K562 (cell line): ENCODE results near the gene VPS37D. TPM values are rescaled to one million over a fixed set of nuclear protein-coding genes. Genes with fewer than 3 reads are reported as not detected.
A peak's percentile ranks its signal among the peaks of the same experiment; 100 is the strongest.

ENCODE experiments used
- ATAC-seq: fragments of 200-7000 bp; cut with Tn5 transposase; 3 replicates; pipeline ENCODE4 v1.9.1; 2020; ENCODE audit warnings: moderate library complexity
- BruUV-seq: library from RNA; stranded (reverse); fragments of 400-500 nt; replicated peaks from 2 replicates; lab custom pipeline; 2021; lab: Mats Ljungman, UMichigan
- CTCF ChIA-PET: fragments of 300-600 bp; formaldehyde crosslinking; extraction: SDS; loops from one replicate; lab custom pipeline; 2021; ENCODE audit warnings: low intra/inter-chr PET ratio; lab: Yijun Ruan, JAX
- POLR2A ChIA-PET: fragments of 300-600, 350-650 bp; sonication (Branson Sonifier 250); formaldehyde crosslinking; extraction: SDS; loops from one replicate; lab custom pipeline; 2021; ENCODE audit warnings: antibody characterized with exemption, inconsistent platforms; lab: Yijun Ruan, JAX
- DNase-seq, 4 experiments: peaks; one replicate each; pipeline versions ENCODE4 v3.0.0 to v3.0.0-alpha.2; 2011 to 2018; ENCODE audit warnings: low spot score in 3 of 4, mixed read lengths in 3 of 4; ENCODE audit errors: extremely low read depth in 1 of 4
- FAIRE-seq: peaks from 2 replicates; lab custom pipeline; 2011; peaks lifted over from hg19 to GRCh38; lab: Jason Lieb, UNC
- H2AFZ ChIP-seq: 2 replicates; pipeline ENCODE4 v1.6.0; 2011; ENCODE audit warnings: low read depth, low read length, control low read depth, inconsistent platforms
- H3K27ac ChIP-seq: fragments of 200-600 bp; 3 replicates; pipeline ENCODE4 v1.8.0; 2011; ENCODE audit warnings: low read depth, mild to moderate bottlenecking, control low read depth, inconsistent platforms, low read length, moderate library complexity, mixed read lengths; ENCODE audit errors: extremely low read depth
- H3K27me3 ChIP-seq, 2 experiments: fragments of 300-600 bp in 1 of 2; 2 replicates in 1 of 2; 3 replicates in 1 of 2; pipeline versions ENCODE4 v1.6.0 to v1.8.0; 2011; ENCODE audit warnings: inconsistent platforms in 2 of 2, low read length in 2 of 2, mild to moderate bottlenecking in 1 of 2, mixed read lengths in 1 of 2, moderate library complexity in 1 of 2; ENCODE audit not compliant: control insufficient read depth in 2 of 2, insufficient read depth in 2 of 2
- H3K36me3 ChIP-seq: fragments of 300-600 bp; 3 replicates; pipeline ENCODE4 v1.8.0; 2011; ENCODE audit warnings: mild to moderate bottlenecking, low read length, inconsistent platforms; ENCODE audit not compliant: control insufficient read depth, insufficient read depth
- H3K4me1 ChIP-seq, 2 experiments: fragments of 200-600 bp in 1 of 2; replicated peaks in 1 of 2; 2 replicates in 1 of 2; 3 replicates in 1 of 2; pipeline versions ENCODE4 v1.5.1 to v1.8.0; 2011; ENCODE audit warnings: inconsistent platforms in 2 of 2, low read length in 2 of 2, mild to moderate bottlenecking in 1 of 2, mixed read lengths in 1 of 2, moderate library complexity in 1 of 2; ENCODE audit not compliant: control insufficient read depth in 2 of 2, insufficient read depth in 2 of 2
- H3K4me2 ChIP-seq: 2 replicates; pipeline ENCODE4 v1.6.1; 2011; ENCODE audit warnings: low read length, control low read depth, inconsistent platforms, mixed read lengths; ENCODE audit not compliant: insufficient read depth
- H3K4me3 ChIP-seq: fragments of 200-600 bp; sonication (generic), shearing (Covaris generic); 2 replicates; pipeline ENCODE4 v1.5.1; 2016; ENCODE audit warnings: control low read depth, inconsistent platforms
- H3K79me2 ChIP-seq: fragments of 200-600 bp; 3 replicates; pipeline ENCODE4 v1.8.0; 2011; ENCODE audit warnings: low read length, inconsistent platforms; ENCODE audit not compliant: control insufficient read depth, insufficient read depth
- H3K9ac ChIP-seq, 2 experiments: 2 replicates each; pipeline versions ENCODE4 v1.6.0 to v1.6.1; 2011; ENCODE audit warnings: low read depth in 2 of 2, low read length in 2 of 2, control low read depth in 1 of 2, inconsistent platforms in 1 of 2, mild to moderate bottlenecking in 1 of 2, mixed read lengths in 1 of 2; ENCODE audit not compliant: insufficient read depth in 1 of 2
- H3K9me1 ChIP-seq: one replicate; pipeline ENCODE4 v1.6.0; 2011; ENCODE audit warnings: inconsistent platforms, mild to moderate bottlenecking, low read length, moderate library complexity; ENCODE audit not compliant: control insufficient read depth, insufficient read depth
- H3K9me3 ChIP-seq: replicated peaks from 2 replicates; pipeline ENCODE4 v1.5.1; 2011; ENCODE audit warnings: low read depth, low read length, inconsistent platforms; ENCODE audit not compliant: control insufficient read depth, insufficient read depth
- H4K20me1 ChIP-seq: replicated peaks from 2 replicates; pipeline ENCODE4 v1.6.1; 2011; ENCODE audit warnings: low read length, inconsistent platforms, mixed read lengths; ENCODE audit not compliant: control insufficient read depth, insufficient read depth
- ATF2 ChIP-seq: sonication (generic); formaldehyde crosslinking; IDR thresholded peaks from 2 replicates; pipeline ENCODE4 v1.8.1; 2022; ENCODE audit warnings: missing genetic modification reagents
- CREB5 ChIP-seq: fragments of 250-450 bp; sonication (Bioruptor Pico); IDR thresholded peaks from 2 replicates; pipeline ENCODE4 v1.5.0; 2020; ENCODE audit warnings: mild to moderate bottlenecking
- CTBP1 ChIP-seq: fragments of 450-650 bp; IDR thresholded peaks from 2 replicates; pipeline ENCODE4 v1.6.1; 2016; ENCODE audit warnings: borderline replicate concordance
- ESRRA ChIP-seq: fragments of 450-650 bp; IDR thresholded peaks from 2 replicates; pipeline ENCODE4 v1.6.1; 2014; ENCODE audit warnings: low read depth, mild to moderate bottlenecking, moderate library complexity, borderline replicate concordance
- GATAD2A ChIP-seq: fragments of 450-650 bp; IDR thresholded peaks from 2 replicates; pipeline ENCODE4 v1.6.1; 2017
- HMBOX1 ChIP-seq: sonication (generic); IDR thresholded peaks from 2 replicates; pipeline ENCODE4 v1.6.1; 2016
- JUND ChIP-seq, 2 experiments: IDR thresholded peaks; 2 replicates in 1 of 2; 3 replicates in 1 of 2; pipeline ENCODE4 v1.6.1; 2011; ENCODE audit warnings: borderline replicate concordance in 2 of 2, low read depth in 2 of 2, low read length in 2 of 2, improper control_type of control experiment in 1 of 2, missing biosample characterization in 1 of 2, missing genetic modification characterization in 1 of 2, missing genetic modification reagents in 1 of 2
- KDM4B ChIP-seq, 2 experiments: fragments of 450-650 bp in 1 of 2; sonication (generic) in 1 of 2; IDR thresholded peaks; 2 replicates each; pipeline ENCODE4 v1.6.1; 2016 to 2017; ENCODE audit warnings: borderline replicate concordance in 2 of 2, antibody characterized with exemption in 1 of 2, low read depth in 1 of 2, mild to moderate bottlenecking in 1 of 2
- NFIC ChIP-seq: fragments of 450-650 bp; IDR thresholded peaks from 2 replicates; pipeline ENCODE4 v1.6.1; 2017; ENCODE audit warnings: mild to moderate bottlenecking, inconsistent platforms
- PCBP2 ChIP-seq: fragments of 200-400 bp; formaldehyde crosslinking; IDR thresholded peaks from 2 replicates; pipeline ENCODE4 v1.6.1; 2018; ENCODE audit warnings: low read length, low read depth, mild to moderate bottlenecking, moderate library complexity; ENCODE audit not compliant: poor library complexity, severe bottlenecking
- ZBTB1 ChIP-seq: sonication (generic); formaldehyde crosslinking; IDR thresholded peaks from 2 replicates; pipeline ENCODE4 v1.8.1; 2023; ENCODE audit warnings: missing genetic modification reagents, low read depth, mild to moderate bottlenecking, borderline replicate concordance
- ZNF395 ChIP-seq: fragments of 200-800 bp; sonication (Bioruptor generic); IDR thresholded peaks from 2 replicates; pipeline ENCODE4 v1.6.1; 2017; ENCODE audit warnings: missing genetic modification characterization, missing compliant biosample characterization
- WGBS: fragments of 100-300 bp; shearing (Covaris generic); methylation state at CpG from one replicate; pipeline ENCODE4 v1.1.6; 2016; ENCODE audit warnings: low coverage, mixed read lengths; ENCODE audit not compliant: insufficient coverage; ENCODE audit errors: missing lambda C conversion rate; 5-methylcytosine and 5-hydroxymethylcytosine counted together
- in situ Hi-C: fragments of 300-500 bp; cut with MboI; formaldehyde crosslinking; loops from 4 replicates; pipeline ENCODE4 v1.15.0; 2018; ENCODE audit warnings: inconsistent platforms, mixed read lengths
- intact Hi-C: fragments of 100-400 bp; cut with micrococcal nuclease; formaldehyde crosslinking; loops from 2 replicates; pipeline ENCODE4 v1.14.2; 2022
- polyA plus RNA-seq, 8 experiments: library from polyadenylated mRNA; depleted of rRNA in 4 of 8; stranded (reverse) in 5 of 8; unstranded in 3 of 8; fragments of >200 nt; fragmentation: Nextera tagmentation in 2 of 8; fragmentation: Illumina TruSeq in 1 of 8; extraction: Ambion mirVana in 2 of 8; extraction: Trizol in 1 of 8; gene quantifications; 2 replicates each; pipeline versions ENCODE4 v1.2.1 to v1.2.3, GENCODE V29; 2011 to 2014; ENCODE audit warnings: inconsistent platforms in 1 of 8, missing spikeins in 1 of 8
- total RNA-seq, 7 experiments: library from RNA; depleted of rRNA in 6 of 7; stranded (reverse); fragments of >200 nt in 6 of 7; fragmentation: Illumina TruSeq in 2 of 7; extraction: Trizol in 2 of 7; gene quantifications; 2 replicates each; pipeline versions ENCODE4 v1.2.1 to v1.2.3, GENCODE V29; 2011 to 2021; ENCODE audit warnings: low replicate concordance in 1 of 7

Gene VPS37D
- total and polyA plus RNA-seq, 9 of the 15 experiments (the other 6 are each of a cell fraction or from before 2014, with no cell fraction given), result 0.25 to 2.3 (median 1.0) TPM; not detected in 3

GRCh38 chr7:73621168-73622063 lies 46.2 kb upstream of the VPS37D start:
- in situ Hi-C loops, result no loop called here
- Histone ChIP-seq H3K9me1 (no peaks in the 10 kb centered on the region), H3K9me3 (no peaks in the 10 kb centered on the region), H3K27ac (no peak overlapping the region), H3K27me3 (peaks cover 0 to under 1% of the 10 kb centered on the region in 2 experiments; a peak in 1 of 5 replicates), H3K4me1 (peaks cover 24 to 35% of the 10 kb centered on the region in 2 experiments), H3K4me3 (no peak overlapping the region), H3K9ac (no peak overlapping the region), H4K20me1 (no peaks in the 10 kb centered on the region; the same call in 1 of the 2 replicates), H2AFZ (no peak overlapping the region), H3K79me2 (no peaks in the 10 kb centered on the region), H3K4me2 (no peak overlapping the region), H3K36me3 (no peaks in the 10 kb centered on the region)
- ATAC-seq (no peak), FAIRE-seq (no peak), DNase-seq (no peak)
- 75% methylated on average over 5 of the region's 7 CpGs for WGBS
- ChIA-PET POLR2A (interaction anchor here (0.6 kb wide), 1 partner anchor 663 kb away, joined by 3 read pairs; no protein-coding TSS in a partner anchor), CTCF (no interaction called here)
- no peak for TF ChIP-seq ATF2 (CRISPR knock-in tag)
- no peak for TF ChIP-seq HMBOX1
- TF ChIP-seq JUND (IDR thresholded peaks at IDR 0.05; ENCODE audit: borderline replicate concordance, low read depth, low read length), result no peak
- TF ChIP-seq JUND (tag; IDR thresholded peaks at IDR 0.05; ENCODE audit: borderline replicate concordance, low read depth, low read length), result no peak
- TF ChIP-seq GATAD2A, result no peak
- TF ChIP-seq NFIC, result peak; percentile 35; the same call in 1 of the 2 replicates
- no peak for TF ChIP-seq CREB5
- no peak for TF ChIP-seq ESRRA
- TF ChIP-seq CTBP1, result no peak
- TF ChIP-seq PCBP2, result peak; percentile 69
- no peak for TF ChIP-seq ZBTB1 (CRISPR knock-in tag)
- no peak for TF ChIP-seq ZNF395 (CRISPR knock-in tag)
- TF ChIP-seq KDM4B (IDR thresholded peaks at IDR 0.05; ENCODE audit: borderline replicate concordance in 2 of 2, low read depth in 1 of 2), result no peak
- intact Hi-C loops, result no loop called here
- no TSS peak for BruUV-seq
